Tibial artery (tissue), 4 donors: ENCODE measurements around the gene NARF.
"Not testable (repeated sequence)": the region's sequence is repeated elsewhere in the genome, so short reads cannot be mapped to it uniquely, and the experiment has no call there.

ENCODE experiments used
- DNase-seq, 2 donors: peaks; one replicate each; pipeline ENCODE4 v3.0.0-alpha.2; 2019
- H3K27ac ChIP-seq, 2 donors: fragments of 200-600 bp; sonication (generic) in 1 of 2; 1 replicate in 1 of 2; 2 replicates in 1 of 2; pipeline ENCODE4 v1.5.1; 2018 to 2019; ENCODE audit warnings: mild to moderate bottlenecking in 1 of 2
- H3K27me3 ChIP-seq, 2 donors: fragments of 200-600 bp; sonication (generic) in 1 of 2; one replicate each; pipeline versions ENCODE4 v1.5.1 to v1.6.0; 2016 to 2019
- H3K36me3 ChIP-seq, 3 donors: fragments of 200-600 bp; sonication (generic) in 2 of 3; one replicate each; pipeline ENCODE4 v1.5.1; 2016 to 2019; ENCODE audit warnings: mild to moderate bottlenecking in 2 of 3
- H3K4me1 ChIP-seq, 4 donors: fragments of 200-600 bp; sonication (generic) in 2 of 4; 1 replicate in 3 of 4; 2 replicates in 1 of 4; pipeline ENCODE4 v1.5.1; 2016 to 2019
- H3K4me3 ChIP-seq, 2 donors: fragments of 200-600 bp; sonication (generic) in 1 of 2; 1 replicate in 1 of 2; 2 replicates in 1 of 2; pipeline ENCODE4 v1.5.1; 2018 to 2019; ENCODE audit warnings: mild to moderate bottlenecking in 2 of 2
- H3K9me3 ChIP-seq, 3 donors: fragments of 200-600 bp; sonication (generic) in 1 of 3; one replicate each; pipeline ENCODE4 v1.5.1; 2016 to 2019
- intact Hi-C: fragments of 100-400 bp; cut with DNase I; formaldehyde crosslinking; loops from one replicate; pipeline ENCODE4 v1.15.0; 2023; ENCODE audit warnings: low total_unique reads
- TF ChIP-seq, protein P1 (sequence below), 2 experiments: fragments of 200-600 bp in 1 of 2; fragments of 450-650 bp in 1 of 2; IDR thresholded peaks; one replicate each; pipeline ENCODE4 v1.5.1; 2017 to 2019; ENCODE audit warnings: antibody characterized with exemption in 2 of 2, mild to moderate bottlenecking in 1 of 2, moderate library complexity in 1 of 2

Gene NARF

DNA sequence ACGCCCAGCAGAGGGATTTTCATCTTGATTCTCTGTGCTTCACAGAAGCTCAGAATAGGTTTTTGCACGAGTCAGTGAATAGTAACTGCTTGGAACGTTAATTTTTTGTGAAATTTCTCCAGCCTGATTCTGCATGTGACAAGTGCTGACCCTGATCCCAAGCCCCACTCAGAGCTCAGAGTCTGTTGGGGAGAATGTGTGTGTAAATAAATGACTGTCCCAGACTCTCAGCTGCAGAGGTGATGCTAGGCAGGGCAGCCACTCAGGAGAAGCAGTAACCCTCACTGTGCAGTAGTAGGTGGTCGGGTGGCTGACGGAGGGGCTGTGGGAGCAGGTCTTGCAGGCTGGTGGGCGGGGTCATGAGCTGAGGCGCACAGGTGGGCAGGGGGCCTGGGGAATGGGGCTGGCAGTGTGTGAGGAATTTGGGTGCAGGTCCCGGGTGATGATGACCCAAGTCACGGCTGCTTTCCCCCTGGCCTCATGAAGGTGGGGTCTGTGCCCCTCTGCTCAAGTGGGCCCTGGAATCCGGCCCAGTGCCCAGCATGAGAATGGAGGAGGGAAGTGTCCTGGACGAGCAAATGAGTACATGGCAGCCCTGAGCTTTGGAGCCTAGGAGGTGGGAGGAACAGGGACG is 44.7 kb downstream of the NARF start:
- Histone ChIP-seq H3K9me3 (no peaks in the 10 kb centered on the region), H3K36me3 (no peaks in the 10 kb centered on the region), H3K27ac (no peak overlapping the region), H3K27me3 (no peaks in the 10 kb centered on the region), H3K4me1 (peaks cover 0 to 13% (median 6%) of the 10 kb centered on the region in 4 donors), H3K4me3 (no peak overlapping the region)
- intact Hi-C loops = no loop called here
- DNase-seq = no peak
- TF ChIP-seq, protein P1, sequence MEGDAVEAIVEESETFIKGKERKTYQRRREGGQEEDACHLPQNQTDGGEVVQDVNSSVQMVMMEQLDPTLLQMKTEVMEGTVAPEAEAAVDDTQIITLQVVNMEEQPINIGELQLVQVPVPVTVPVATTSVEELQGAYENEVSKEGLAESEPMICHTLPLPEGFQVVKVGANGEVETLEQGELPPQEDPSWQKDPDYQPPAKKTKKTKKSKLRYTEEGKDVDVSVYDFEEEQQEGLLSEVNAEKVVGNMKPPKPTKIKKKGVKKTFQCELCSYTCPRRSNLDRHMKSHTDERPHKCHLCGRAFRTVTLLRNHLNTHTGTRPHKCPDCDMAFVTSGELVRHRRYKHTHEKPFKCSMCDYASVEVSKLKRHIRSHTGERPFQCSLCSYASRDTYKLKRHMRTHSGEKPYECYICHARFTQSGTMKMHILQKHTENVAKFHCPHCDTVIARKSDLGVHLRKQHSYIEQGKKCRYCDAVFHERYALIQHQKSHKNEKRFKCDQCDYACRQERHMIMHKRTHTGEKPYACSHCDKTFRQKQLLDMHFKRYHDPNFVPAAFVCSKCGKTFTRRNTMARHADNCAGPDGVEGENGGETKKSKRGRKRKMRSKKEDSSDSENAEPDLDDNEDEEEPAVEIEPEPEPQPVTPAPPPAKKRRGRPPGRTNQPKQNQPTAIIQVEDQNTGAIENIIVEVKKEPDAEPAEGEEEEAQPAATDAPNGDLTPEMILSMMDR (IDR thresholded peaks at IDR 0.05) = no peak

DNA sequence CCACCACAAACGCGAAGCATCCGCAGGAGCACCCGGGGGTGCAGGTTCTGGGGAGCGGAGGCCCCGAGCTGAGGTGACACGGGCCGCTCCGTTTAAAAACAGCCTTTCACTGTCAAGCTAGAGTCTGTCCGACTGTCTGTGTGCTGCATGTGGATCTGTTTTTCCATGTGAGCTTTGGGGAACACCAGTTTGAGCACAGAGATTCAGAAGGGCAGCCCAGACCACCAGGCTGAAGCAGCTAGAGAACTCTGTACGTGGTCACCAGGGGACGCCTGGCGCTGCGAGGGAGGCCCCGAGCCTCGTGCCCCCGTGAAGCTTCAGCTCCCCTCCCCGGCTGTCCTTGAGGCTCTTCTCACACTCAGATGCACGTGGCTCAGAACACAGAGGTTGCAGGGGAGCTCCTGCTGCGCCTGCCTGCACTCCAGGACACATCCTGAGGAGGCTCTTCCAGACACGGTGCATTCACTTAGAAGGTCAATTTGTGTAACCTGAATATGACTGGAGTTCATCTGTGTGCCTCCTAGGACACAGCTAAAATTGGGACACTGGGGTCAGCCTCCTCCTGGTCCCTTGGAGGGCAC is 45.3 kb downstream of the NARF start:
- H3K4me1 ChIP-seq = peaks cover 0 to 12% (median 6%) of the 10 kb centered on the region in 4 donors
- intact Hi-C loops = no loop called here
- no peaks in the 10 kb centered on the region for H3K9me3 ChIP-seq
- H3K27me3 ChIP-seq = no peaks in the 10 kb centered on the region
- H3K27ac ChIP-seq = no peak overlapping the region
- H3K36me3 ChIP-seq = no peaks in the 10 kb centered on the region
- H3K4me3 ChIP-seq = no peak overlapping the region
- TF ChIP-seq, protein P1 (IDR thresholded peaks at IDR 0.05) = no peak
- no peak for DNase-seq

DNA sequence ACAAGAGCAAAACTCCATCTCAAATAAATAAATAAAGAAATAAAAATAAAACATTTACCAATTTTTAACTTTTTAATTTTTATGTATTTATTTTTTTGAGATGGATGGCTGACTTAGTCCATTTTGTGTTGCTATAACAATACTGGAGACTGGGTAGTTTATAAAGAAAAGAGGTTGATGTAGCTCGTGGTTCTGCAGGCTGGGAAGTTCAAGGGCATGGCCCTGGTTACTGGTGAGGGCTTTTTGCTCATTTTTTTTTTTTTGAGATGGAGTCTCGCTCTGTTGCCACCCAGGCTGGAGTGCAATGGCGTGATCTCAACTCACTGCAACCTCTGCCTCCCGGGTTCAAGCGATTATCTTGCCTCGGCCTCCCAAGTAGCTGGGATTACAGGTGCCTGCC is 46.8 kb downstream of the NARF start:
- TF ChIP-seq, protein P1 (IDR thresholded peaks at IDR 0.05) = no peak
- Histone ChIP-seq H3K27ac (no peak overlapping the region), H3K9me3 (no peaks in the 10 kb centered on the region), H3K4me1 (peaks cover 0 to 12% (median 6%) of the 10 kb centered on the region in 4 donors), H3K4me3 (no peak overlapping the region), H3K36me3 (no peaks in the 10 kb centered on the region), H3K27me3 (no peaks in the 10 kb centered on the region)
- intact Hi-C loops = no loop called here
- no peak for DNase-seq

DNA sequence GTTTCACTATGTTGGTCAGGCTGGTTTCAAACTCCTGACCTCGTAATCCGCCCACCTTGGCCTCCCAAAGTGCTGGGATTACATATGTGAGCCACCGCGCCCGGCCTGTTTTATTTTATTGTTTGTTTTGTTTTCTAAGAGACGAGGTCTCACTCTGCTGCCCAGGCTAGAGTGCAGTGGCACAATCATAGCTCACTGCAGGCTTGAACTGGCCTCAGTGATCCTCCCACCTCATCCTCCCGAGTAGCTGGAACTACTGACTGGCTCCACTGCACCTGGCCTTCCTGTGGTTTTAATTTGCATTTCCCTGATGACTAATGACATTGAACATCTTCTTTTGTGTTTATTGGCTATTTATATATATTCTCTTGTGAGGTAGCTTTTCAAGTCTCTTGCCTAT is 47.9 kb downstream of the NARF start:
- H3K9me3 ChIP-seq, H3K4me3 ChIP-seq, H3K36me3 ChIP-seq, H3K27me3 ChIP-seq, intact Hi-C loops, DNase-seq, H3K27ac ChIP-seq: not testable (repeated sequence)
- H3K4me1 ChIP-seq = peaks cover 0 to 12% (median 6%) of the 10 kb centered on the region in 4 donors

DNA sequence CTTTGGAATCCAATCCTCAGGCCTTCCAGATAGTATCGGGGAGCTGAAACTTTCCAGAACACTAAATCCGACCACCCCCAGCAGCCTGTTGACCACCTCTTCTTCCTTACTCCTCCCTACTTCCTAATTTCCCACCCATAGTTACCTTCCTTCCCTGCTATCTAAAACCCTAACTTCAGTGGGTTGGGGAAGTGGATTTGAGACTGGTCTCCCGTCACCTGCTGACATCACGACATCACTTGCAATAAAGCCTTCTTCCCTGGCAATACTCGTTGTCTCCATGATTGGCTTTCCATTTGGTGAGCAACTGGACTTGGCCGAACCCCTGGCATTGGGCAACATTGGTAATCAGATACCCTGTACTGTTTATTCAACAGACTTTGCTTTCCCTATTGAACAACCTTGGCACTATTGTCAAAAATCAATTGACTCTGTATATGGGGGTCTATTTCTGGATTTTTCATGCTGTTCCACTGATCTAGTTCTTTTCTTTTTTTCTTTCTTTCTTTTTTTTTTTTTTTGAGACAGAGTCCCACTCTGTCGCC is 49.2 kb downstream of the NARF start:
- intact Hi-C loops = no loop called here
- H3K4me1 ChIP-seq = no peaks in the 10 kb centered on the region
- no peaks in the 10 kb centered on the region for H3K27me3 ChIP-seq
- TF ChIP-seq, protein P1 (IDR thresholded peaks at IDR 0.05) = no peak
- no peak overlapping the region for H3K4me3 ChIP-seq
- no peaks in the 10 kb centered on the region for H3K9me3 ChIP-seq
- H3K27ac ChIP-seq = no peak overlapping the region
- H3K36me3 ChIP-seq = no peaks in the 10 kb centered on the region
- DNase-seq = no peak

DNA sequence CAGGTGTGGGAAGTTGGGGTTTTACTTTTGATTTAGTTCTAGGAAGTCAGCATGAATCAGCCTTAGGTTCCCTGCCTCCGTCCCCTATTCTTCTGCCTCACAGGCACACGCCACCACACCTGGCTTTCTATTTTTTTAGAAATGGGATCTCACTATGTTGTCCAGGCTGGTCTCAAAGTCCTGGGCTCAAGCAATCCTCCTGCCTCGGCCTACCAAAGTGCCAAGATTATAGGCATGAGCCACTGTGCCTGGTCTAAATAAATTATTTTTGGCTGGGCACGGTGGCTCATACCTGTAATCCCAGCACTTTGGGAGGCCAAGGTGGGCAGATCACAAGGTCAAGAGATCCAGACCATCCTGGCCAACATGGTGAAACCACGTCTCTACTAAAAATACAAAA is 53.1 kb downstream of the NARF start:
- H3K36me3 ChIP-seq, DNase-seq, H3K4me1 ChIP-seq, H3K27ac ChIP-seq, H3K9me3 ChIP-seq, H3K27me3 ChIP-seq, intact Hi-C loops, H3K4me3 ChIP-seq: not testable (repeated sequence)

DNA sequence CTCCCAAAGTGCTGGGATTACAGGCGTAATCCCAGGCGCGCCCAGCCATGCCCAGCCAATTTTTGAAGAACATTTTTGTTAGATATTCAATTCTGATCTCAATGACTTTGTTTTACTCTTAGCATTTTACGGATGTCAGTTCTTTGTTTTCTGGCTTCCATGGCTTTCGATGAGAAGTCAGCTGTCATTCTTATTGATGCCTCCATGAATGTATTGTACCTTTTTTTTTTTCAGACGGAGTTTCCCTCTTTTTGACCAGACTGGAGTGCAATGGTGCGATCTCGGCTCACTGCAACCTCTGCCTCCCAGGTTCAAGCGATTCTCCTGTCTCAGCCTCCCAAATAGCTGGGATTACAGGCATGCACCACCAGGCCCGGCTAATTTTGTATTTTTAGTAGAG is 55.3 kb downstream of the NARF start:
- DNase-seq, H3K4me3 ChIP-seq, H3K27ac ChIP-seq, H3K36me3 ChIP-seq, H3K4me1 ChIP-seq, intact Hi-C loops, H3K27me3 ChIP-seq, H3K9me3 ChIP-seq: not testable (repeated sequence)
